ENCODE results near the gene WDR5B. TPM values are rescaled to one million over a fixed set of nuclear protein-coding genes. Genes with fewer than 3 reads are reported as not detected.

Gene WDR5B
- total RNA-seq, 3 donors from 2014 or later (not counting 1 experiment from before 2014, with no cell fraction given) = 5.1 to 9.4 (median 6.3) TPM

DNA sequence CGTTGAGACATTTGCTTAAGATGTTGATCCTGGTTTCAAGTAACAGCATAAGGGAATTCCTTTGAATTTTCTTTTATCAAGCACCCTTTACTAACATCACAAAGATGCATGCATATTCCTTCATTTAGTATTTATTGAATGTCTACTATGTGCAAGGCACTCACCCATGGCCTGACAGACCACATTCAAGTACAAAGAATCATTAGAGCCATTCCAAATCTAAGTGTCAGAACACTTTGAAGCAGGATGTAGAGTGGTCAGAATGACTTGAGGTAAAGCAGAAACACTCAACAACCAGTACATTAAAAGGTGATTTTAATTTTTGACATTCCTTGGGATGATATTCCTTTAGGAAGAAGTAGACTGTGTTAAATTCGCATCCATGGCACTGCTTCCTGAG, 6.0 kb upstream of the WDR5B start:
- Mint-ChIP-seq H3K27ac (no peak overlapping the region), H3K4me1 (peaks cover 3 to 7% of the 10 kb centered on the region in 2 donors), H3K9me3 (no peaks in the 10 kb centered on the region), H3K27me3 (ENCODE audit: low read depth in 2 of 2) (no peaks in the 10 kb centered on the region), H3K4me3 (no peak overlapping the region), H3K36me3 (peaks cover 16% of the 10 kb centered on the region)
- ATAC-seq (no peak), DNase-seq (no peak)
- intact Hi-C loops (cut with micrococcal nuclease) = no loop called here
- 100% methylated on average over 1 of the region's 2 CpGs for WGBS (ENCODE audit: insufficient coverage)
- Histone ChIP-seq H3K4me3 (ENCODE audit: low read length) (no peak overlapping the region), H3K27me3 (ENCODE audit: control insufficient read depth, insufficient read depth, low read length) (no peaks in the 10 kb centered on the region), H3K4me1 (ENCODE audit: control insufficient read depth, insufficient read depth, low read length) (peaks cover 4% of the 10 kb centered on the region), H3K9me3 (ENCODE audit: control insufficient read depth, insufficient read depth, low read length) (no peaks in the 10 kb centered on the region), H3K36me3 (ENCODE audit: control insufficient read depth, insufficient read depth, low read length) (peaks cover 36% of the 10 kb centered on the region), H3K27ac (ENCODE audit: low read length) (no peak overlapping the region)
- TF ChIP-seq, protein P1, sequence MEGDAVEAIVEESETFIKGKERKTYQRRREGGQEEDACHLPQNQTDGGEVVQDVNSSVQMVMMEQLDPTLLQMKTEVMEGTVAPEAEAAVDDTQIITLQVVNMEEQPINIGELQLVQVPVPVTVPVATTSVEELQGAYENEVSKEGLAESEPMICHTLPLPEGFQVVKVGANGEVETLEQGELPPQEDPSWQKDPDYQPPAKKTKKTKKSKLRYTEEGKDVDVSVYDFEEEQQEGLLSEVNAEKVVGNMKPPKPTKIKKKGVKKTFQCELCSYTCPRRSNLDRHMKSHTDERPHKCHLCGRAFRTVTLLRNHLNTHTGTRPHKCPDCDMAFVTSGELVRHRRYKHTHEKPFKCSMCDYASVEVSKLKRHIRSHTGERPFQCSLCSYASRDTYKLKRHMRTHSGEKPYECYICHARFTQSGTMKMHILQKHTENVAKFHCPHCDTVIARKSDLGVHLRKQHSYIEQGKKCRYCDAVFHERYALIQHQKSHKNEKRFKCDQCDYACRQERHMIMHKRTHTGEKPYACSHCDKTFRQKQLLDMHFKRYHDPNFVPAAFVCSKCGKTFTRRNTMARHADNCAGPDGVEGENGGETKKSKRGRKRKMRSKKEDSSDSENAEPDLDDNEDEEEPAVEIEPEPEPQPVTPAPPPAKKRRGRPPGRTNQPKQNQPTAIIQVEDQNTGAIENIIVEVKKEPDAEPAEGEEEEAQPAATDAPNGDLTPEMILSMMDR (IDR thresholded peaks at IDR 0.05) = no peak

DNA sequence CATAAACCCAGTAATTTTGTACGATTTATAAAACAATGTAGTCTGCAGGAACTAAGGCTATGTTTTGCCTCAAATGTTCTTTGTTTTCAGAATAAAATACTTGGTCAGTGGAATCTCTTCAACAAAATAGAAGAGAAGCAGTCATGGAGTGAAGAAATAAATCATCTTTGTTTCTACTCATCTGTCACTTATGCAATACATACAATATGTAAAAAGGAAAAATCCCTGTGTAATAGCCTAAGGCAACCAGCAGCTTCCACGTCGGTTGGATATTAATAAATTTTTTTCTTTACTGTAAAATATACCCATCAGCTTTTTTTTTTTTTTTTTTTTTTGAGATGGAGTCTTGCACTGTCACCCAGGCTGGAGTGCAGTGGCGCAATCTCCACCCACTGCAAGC, 5.2 kb upstream of the WDR5B start:
- Mint-ChIP-seq H3K36me3 (peaks cover 10% of the 10 kb centered on the region), H3K27ac (no peak overlapping the region), H3K9me3 (no peaks in the 10 kb centered on the region), H3K4me1 (peaks cover 10 to 15% of the 10 kb centered on the region in 2 donors), H3K27me3 (ENCODE audit: low read depth in 2 of 2) (no peaks in the 10 kb centered on the region), H3K4me3 (no peak overlapping the region)
- no peaks in the 10 kb centered on the region for H3K9me3 ChIP-seq (ENCODE audit: control insufficient read depth, insufficient read depth, low read length)
- intact Hi-C loops (cut with micrococcal nuclease) = no loop called here
- H3K36me3 ChIP-seq (ENCODE audit: control insufficient read depth, insufficient read depth, low read length) = peaks cover 28% of the 10 kb centered on the region
- WGBS (ENCODE audit: insufficient coverage) = 100% methylated on average over 1 of the region's 4 CpGs
- no peaks in the 10 kb centered on the region for H3K27me3 ChIP-seq (ENCODE audit: control insufficient read depth, insufficient read depth, low read length)
- TF ChIP-seq, protein P1 (IDR thresholded peaks at IDR 0.05) = no peak
- ATAC-seq = no peak
- peaks cover 6% of the 10 kb centered on the region for H3K4me1 ChIP-seq (ENCODE audit: control insufficient read depth, insufficient read depth, low read length)
- no peak overlapping the region for H3K4me3 ChIP-seq (ENCODE audit: low read length)
- no peak for DNase-seq
- H3K27ac ChIP-seq (ENCODE audit: low read length) = no peak overlapping the region

DNA sequence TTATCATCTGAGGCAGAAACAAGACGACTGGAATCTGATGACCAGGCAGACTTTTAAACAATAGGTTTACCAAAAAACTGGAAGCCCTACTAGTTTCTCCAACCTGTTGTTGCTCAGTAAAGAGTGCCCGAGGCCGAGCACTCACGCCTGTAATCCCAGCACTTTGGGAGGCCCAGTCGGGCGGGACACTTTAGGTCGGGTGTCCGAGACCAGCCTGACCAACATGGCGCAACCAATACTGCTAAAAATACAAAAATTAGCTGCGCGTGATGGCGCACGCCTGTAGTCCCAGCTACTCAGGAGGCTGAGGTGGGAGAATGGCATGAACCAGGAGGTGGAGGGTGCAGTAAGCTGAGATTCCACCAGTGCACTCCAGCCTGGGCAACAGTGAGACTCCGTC, 1.1 kb upstream of the WDR5B start:
- no peaks in the 10 kb centered on the region for H3K36me3 ChIP-seq (ENCODE audit: control insufficient read depth, insufficient read depth, low read length)
- Mint-ChIP-seq H3K36me3 (no peaks in the 10 kb centered on the region), H3K27me3 (ENCODE audit: low read depth in 2 of 2) (no peaks in the 10 kb centered on the region), H3K9me3 (no peaks in the 10 kb centered on the region), H3K27ac (peak overlapping the region; percentile 98), H3K4me3 (peak overlapping the region; percentile 97), H3K4me1 (peaks cover 37 to 50% of the 10 kb centered on the region in 2 donors)
- no peak for DNase-seq
- no peaks in the 10 kb centered on the region for H3K27me3 ChIP-seq (ENCODE audit: control insufficient read depth, insufficient read depth, low read length)
- intact Hi-C loops (cut with micrococcal nuclease) = loop anchor here (1.0 to 10.0 kb wide), 6 partner anchors 33 to 1168 kb away; partner anchors contain the start of genes FAM162A, HACD2, HSPBAP1 and KPNA1
- 68% methylated on average over 14 of the region's 14 CpGs for WGBS (ENCODE audit: insufficient coverage)
- ATAC-seq = no peak
- peak overlapping the region; percentile 80 for H3K4me3 ChIP-seq (ENCODE audit: low read length)
- TF ChIP-seq, protein P1 (IDR thresholded peaks at IDR 0.05) = no peak
- no peaks in the 10 kb centered on the region for H3K9me3 ChIP-seq (ENCODE audit: control insufficient read depth, insufficient read depth, low read length)
- peak overlapping the region; percentile 92 for H3K27ac ChIP-seq (ENCODE audit: low read length)
- H3K4me1 ChIP-seq (ENCODE audit: control insufficient read depth, insufficient read depth, low read length) = peaks cover 13% of the 10 kb centered on the region
